ENCODE data around the gene AGR3. TPM values are rescaled to one million over a fixed set of nuclear protein-coding genes. Genes with fewer than 3 reads are reported as not detected.

AGR3 gene
- total RNA-seq, 1 donor from 2014 or later: not detected

- DNase-seq (ENCODE audit: low read depth): no peak
- no peak for TF ChIP-seq CTCF (conservative IDR thresholded peaks at IDR 0.05; ENCODE audit: low read depth, low read length)
Measured at GRCh38 chr7:16838386-16838785, 43.4 kb downstream of the AGR3 start.

GRCh38 chr7:16836481-16836880 lies 45.3 kb downstream of the AGR3 start:
- no peak for TF ChIP-seq CTCF (conservative IDR thresholded peaks at IDR 0.05; ENCODE audit: low read depth, low read length)
- DNase-seq (ENCODE audit: low read depth): no peak
- no peak overlapping the region for H3K4me3 ChIP-seq (ENCODE audit: low read depth, low read length)

More at GRCh38 chr7:16838386-16838785, 43.4 kb downstream of the AGR3 start:
- H3K4me3 ChIP-seq (ENCODE audit: low read depth, low read length): no peak overlapping the region

- no peak for DNase-seq (ENCODE audit: low read depth)
- no peak for TF ChIP-seq CTCF (conservative IDR thresholded peaks at IDR 0.05; ENCODE audit: low read depth, low read length)
- H3K4me3 ChIP-seq (ENCODE audit: low read depth, low read length): no peak overlapping the region
Measured at GRCh38 chr7:16833373-16833772, 48.4 kb downstream of the AGR3 start.

- H3K4me3 ChIP-seq (ENCODE audit: low read depth, low read length): no peak overlapping the region
- TF ChIP-seq CTCF (conservative IDR thresholded peaks at IDR 0.05; ENCODE audit: low read depth, low read length): no peak
- DNase-seq (ENCODE audit: low read depth): no peak
Measured at GRCh38 chr7:16826060-16826459, 55.7 kb downstream of the AGR3 start.

GRCh38 chr7:16822029-16822428 lies 59.8 kb downstream of the AGR3 start:
- no peak overlapping the region for H3K4me3 ChIP-seq (ENCODE audit: low read depth, low read length)
- no peak for TF ChIP-seq CTCF (conservative IDR thresholded peaks at IDR 0.05; ENCODE audit: low read depth, low read length)
- no peak for DNase-seq (ENCODE audit: low read depth)

- no peak overlapping the region for H3K4me3 ChIP-seq (ENCODE audit: low read depth, low read length)
- DNase-seq (ENCODE audit: low read depth): no peak
- TF ChIP-seq CTCF (conservative IDR thresholded peaks at IDR 0.05; ENCODE audit: low read depth, low read length): no peak
Measured at GRCh38 chr7:16818732-16819131, 63.1 kb downstream of the AGR3 start.

GRCh38 chr7:16817536-16817935 lies 64.2 kb downstream of the AGR3 start:
- TF ChIP-seq CTCF (conservative IDR thresholded peaks at IDR 0.05; ENCODE audit: low read depth, low read length): no peak
- no peak overlapping the region for H3K4me3 ChIP-seq (ENCODE audit: low read depth, low read length)
- DNase-seq (ENCODE audit: low read depth): peak; percentile 56

Data from epithelial cell of proximal tubule (primary cell).